Upper lobe of left lung (tissue), 6 donors: ENCODE measurements around the gene CAPZB. TPM values are rescaled to one million over a fixed set of nuclear protein-coding genes. Genes with fewer than 3 reads are reported as not detected.

Experiments used
- ATAC-seq, 2 donors: fragments of 200-7000 bp; cut with Tn5 transposase; one replicate each; pipeline ENCODE4 v1.9.1; 2022; ENCODE audit warnings: mild to moderate bottlenecking in 2 of 2, moderate library complexity in 2 of 2; ENCODE audit not compliant: low FRiP score in 2 of 2
- DNase-seq, 2 donors: peaks; one replicate each; pipeline ENCODE4 v3.0.0-alpha.2; 2019 to 2020
- H3K27ac ChIP-seq, 4 donors: fragments of 200-600 bp; sonication (generic); one replicate each; pipeline ENCODE4 v1.5.1; 2016 to 2019
- H3K27me3 ChIP-seq, 4 donors: fragments of 200-600 bp; sonication (generic); one replicate each; pipeline ENCODE4 v1.5.1; 2017 to 2019
- H3K36me3 ChIP-seq, 4 donors: fragments of 200-600 bp; sonication (generic); one replicate each; pipeline ENCODE4 v1.5.1; 2016 to 2019
- H3K4me1 ChIP-seq, 4 donors: fragments of 200-600 bp; sonication (generic); one replicate each; pipeline ENCODE4 v1.5.1; 2018 to 2019
- H3K4me3 ChIP-seq, 4 donors: fragments of 200-600 bp; sonication (generic); one replicate each; pipeline ENCODE4 v1.5.1; 2017 to 2019; ENCODE audit warnings: mild to moderate bottlenecking in 2 of 4, moderate library complexity in 1 of 4
- H3K9me3 ChIP-seq, 4 donors: fragments of 200-600 bp; sonication (generic); one replicate each; pipeline ENCODE4 v1.5.1; 2018 to 2019
- EP300 ChIP-seq, 4 donors: sonication (generic); formaldehyde crosslinking; IDR thresholded peaks; one replicate each; pipeline ENCODE4 v1.5.1; 2017; ENCODE audit warnings: antibody characterized with exemption in 4 of 4, control low read depth in 2 of 4
- POLR2A ChIP-seq, 4 donors: fragments of 450-650 bp; IDR thresholded peaks; one replicate each; pipeline ENCODE4 v1.5.1; 2016 to 2017; ENCODE audit warnings: antibody characterized with exemption in 4 of 4, mild to moderate bottlenecking in 2 of 4
- POLR2AphosphoS5 ChIP-seq, 2 donors: sonication (generic); formaldehyde crosslinking; IDR thresholded peaks; one replicate each; pipeline ENCODE4 v1.5.1; 2017; ENCODE audit warnings: antibody characterized with exemption in 2 of 2
- WGBS, 2 donors: methylation state at CpG; one replicate each; pipeline ENCODE4 v1.1.5; 2017 to 2018; 5-methylcytosine and 5-hydroxymethylcytosine counted together
- total RNA-seq, 6 donors: library from RNA; depleted of rRNA in 4 of 6; stranded (reverse); fragments of >200 nt in 4 of 6; gene quantifications; one replicate each; pipeline versions ENCODE4 v1.1.0 to v1.2.1, GENCODE V29; 2016 to 2021
- TF ChIP-seq, protein P1 (sequence below), 6 experiments: fragments of 450-650 bp in 4 of 6; fragments of 200-600 bp in 2 of 6; sonication (generic) in 2 of 6; IDR thresholded peaks; one replicate each; pipeline ENCODE4 v1.5.1; 2016 to 2019; ENCODE audit warnings: antibody characterized with exemption in 6 of 6
- donor health status: DM: no; HTN: no; CAD: no; lungs with moderate emphysema.
- donor health status: DM: no; HTN: yes; CAD: no; lungs with severe emphysema.

Gene CAPZB
- total RNA-seq, 6 donors from 2014 or later = 96.4 to 303 (median 144) TPM

- ATAC-seq (no peak), DNase-seq (no peak)
- TF ChIP-seq EP300 (IDR thresholded peaks at IDR 0.05) = no peak
- TF ChIP-seq, protein P1, sequence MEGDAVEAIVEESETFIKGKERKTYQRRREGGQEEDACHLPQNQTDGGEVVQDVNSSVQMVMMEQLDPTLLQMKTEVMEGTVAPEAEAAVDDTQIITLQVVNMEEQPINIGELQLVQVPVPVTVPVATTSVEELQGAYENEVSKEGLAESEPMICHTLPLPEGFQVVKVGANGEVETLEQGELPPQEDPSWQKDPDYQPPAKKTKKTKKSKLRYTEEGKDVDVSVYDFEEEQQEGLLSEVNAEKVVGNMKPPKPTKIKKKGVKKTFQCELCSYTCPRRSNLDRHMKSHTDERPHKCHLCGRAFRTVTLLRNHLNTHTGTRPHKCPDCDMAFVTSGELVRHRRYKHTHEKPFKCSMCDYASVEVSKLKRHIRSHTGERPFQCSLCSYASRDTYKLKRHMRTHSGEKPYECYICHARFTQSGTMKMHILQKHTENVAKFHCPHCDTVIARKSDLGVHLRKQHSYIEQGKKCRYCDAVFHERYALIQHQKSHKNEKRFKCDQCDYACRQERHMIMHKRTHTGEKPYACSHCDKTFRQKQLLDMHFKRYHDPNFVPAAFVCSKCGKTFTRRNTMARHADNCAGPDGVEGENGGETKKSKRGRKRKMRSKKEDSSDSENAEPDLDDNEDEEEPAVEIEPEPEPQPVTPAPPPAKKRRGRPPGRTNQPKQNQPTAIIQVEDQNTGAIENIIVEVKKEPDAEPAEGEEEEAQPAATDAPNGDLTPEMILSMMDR (IDR thresholded peaks at IDR 0.05) = no peak
- no peak for TF ChIP-seq POLR2A (IDR thresholded peaks at IDR 0.05)
- no peak for TF ChIP-seq POLR2AphosphoS5 (IDR thresholded peaks at IDR 0.05)
- Histone ChIP-seq H3K36me3 (peaks cover 0 to 16% (median 5%) of the 10 kb centered on the region in 4 donors), H3K9me3 (no peaks in the 10 kb centered on the region), H3K4me3 (no peak overlapping the region), H3K27ac (peak overlapping the region in 3 of 4 donors; percentile 66 to 84 (median 81)), H3K4me1 (peaks cover 22 to 59% (median 54%) of the 10 kb centered on the region in 4 donors), H3K27me3 (no peaks in the 10 kb centered on the region)
- 61 to 72% methylated on average over 4 to 5 of the region's 5 CpGs for WGBS, 2 donors
Measured at GRCh38 chr1:19368964-19369363, 116.4 kb downstream of the CAPZB start.

- 38 to 98% methylated on average over 1 to 5 of the region's 5 CpGs for WGBS, 2 donors
- Histone ChIP-seq H3K36me3 (peaks cover 0 to 13% (median 5%) of the 10 kb centered on the region in 4 donors), H3K27me3 (no peaks in the 10 kb centered on the region), H3K4me1 (peaks cover 22 to 59% (median 51%) of the 10 kb centered on the region in 4 donors), H3K9me3 (no peaks in the 10 kb centered on the region), H3K4me3 (no peak overlapping the region), H3K27ac (peak overlapping the region in 1 of 4 donors; percentile 19)
- TF ChIP-seq POLR2AphosphoS5 (IDR thresholded peaks at IDR 0.05) (no peak), POLR2A (IDR thresholded peaks at IDR 0.05) (no peak), EP300 (IDR thresholded peaks at IDR 0.05) (no peak)
- TF ChIP-seq, protein P1 (IDR thresholded peaks at IDR 0.05) = no peak
- ATAC-seq = no peak
- no peak for DNase-seq
Measured at GRCh38 chr1:19368050-19368449, 117.3 kb downstream of the CAPZB start.

DNA sequence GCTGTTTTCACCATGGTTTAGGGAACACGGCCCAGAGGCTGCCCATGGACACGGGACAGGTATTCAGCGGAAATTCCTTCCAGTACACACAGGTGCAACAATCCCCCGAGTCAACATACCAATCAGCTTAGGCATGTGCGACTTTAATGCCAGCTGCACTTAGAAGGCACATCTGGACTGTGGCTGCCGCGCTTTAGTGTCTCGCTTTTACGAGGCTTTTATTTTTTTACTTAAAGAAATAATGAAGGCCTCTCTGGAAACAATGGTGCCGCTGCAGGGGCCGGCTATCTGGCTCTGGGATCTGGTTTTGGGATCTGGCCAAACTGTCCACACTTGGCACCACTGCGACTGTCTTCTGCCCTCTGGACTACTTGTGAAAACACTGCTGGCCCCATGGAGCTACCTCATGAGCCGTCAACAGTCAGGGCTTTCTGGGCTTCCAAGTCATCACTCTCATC, 117.7 kb downstream of the CAPZB start:
- DNase-seq (no peak), ATAC-seq (no peak)
- TF ChIP-seq POLR2AphosphoS5 (IDR thresholded peaks at IDR 0.05) = no peak
- TF ChIP-seq, protein P1 (IDR thresholded peaks at IDR 0.05) = no peak
- no peak for TF ChIP-seq POLR2A (IDR thresholded peaks at IDR 0.05)
- no peak for TF ChIP-seq EP300 (IDR thresholded peaks at IDR 0.05)
- Histone ChIP-seq H3K4me3 (no peak overlapping the region), H3K36me3 (peaks cover 0 to 15% (median 5%) of the 10 kb centered on the region in 4 donors), H3K27me3 (no peaks in the 10 kb centered on the region), H3K9me3 (no peaks in the 10 kb centered on the region), H3K4me1 (peaks cover 22 to 59% (median 49%) of the 10 kb centered on the region in 4 donors), H3K27ac (peak overlapping the region in 1 of 4 donors; percentile 19)
- WGBS, 2 donors = 54 to 70% methylated on average over 10 to 13 of the region's 13 CpGs

DNA sequence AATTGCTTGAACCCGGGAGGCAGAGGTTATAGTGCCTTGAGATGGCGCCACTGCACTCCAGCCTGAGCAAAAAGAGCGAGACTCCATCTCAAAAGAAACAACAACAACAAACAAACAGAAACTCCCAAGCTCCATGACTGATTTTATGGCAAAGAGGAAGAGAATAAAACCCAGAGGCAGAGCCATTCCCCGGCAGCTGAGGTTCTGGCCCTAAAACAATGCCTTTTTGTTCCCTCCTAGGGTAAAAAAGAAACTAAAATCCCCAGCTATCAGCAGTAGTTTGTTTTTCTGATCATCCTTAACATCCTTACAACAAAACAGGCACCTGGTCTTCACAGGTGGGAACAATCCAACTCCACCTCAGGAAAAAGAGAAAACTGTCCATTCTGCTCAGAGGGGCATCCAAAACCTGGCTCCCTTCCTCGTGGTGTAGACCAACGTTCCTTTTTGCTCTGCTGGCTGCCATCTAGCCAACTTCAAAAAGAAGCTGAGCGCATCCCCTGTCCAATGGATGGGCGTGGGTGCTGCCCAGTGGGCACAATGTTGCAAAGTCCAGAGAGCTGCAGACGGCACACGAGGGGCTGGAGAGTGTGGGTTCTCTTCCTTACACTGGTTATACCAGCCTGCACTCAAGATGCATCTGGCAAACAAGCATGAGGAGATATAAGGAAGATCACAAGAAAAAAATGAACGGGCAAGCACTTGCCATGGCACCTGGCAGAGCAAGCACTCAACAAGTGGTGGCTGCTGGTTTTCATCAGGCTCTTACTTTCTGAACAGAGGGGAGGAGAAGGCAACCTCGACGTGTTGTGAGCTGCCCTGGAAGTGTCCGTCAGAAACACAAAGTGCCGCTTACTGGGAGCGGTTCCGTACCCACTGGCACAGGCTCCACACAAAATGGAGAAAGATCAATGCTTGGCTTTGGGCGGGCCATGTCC, 118.5 kb downstream of the CAPZB start:
- H3K9me3 ChIP-seq = no peaks in the 10 kb centered on the region
- peak overlapping the region in 2 of 4 donors; percentile 21 to 25 for H3K27ac ChIP-seq
- H3K4me1 ChIP-seq = peaks cover 25 to 62% (median 52%) of the 10 kb centered on the region in 4 donors
- H3K4me3 ChIP-seq = no peak overlapping the region
- no peaks in the 10 kb centered on the region for H3K27me3 ChIP-seq
- ATAC-seq = no peak
- no peak for DNase-seq
- H3K36me3 ChIP-seq = peaks cover 0 to 11% (median 4%) of the 10 kb centered on the region in 4 donors
- 87% methylated on average over 17 to 18 of the region's 18 CpGs for WGBS, 2 donors
- no peak for TF ChIP-seq EP300 (IDR thresholded peaks at IDR 0.05)
- TF ChIP-seq, protein P1 (IDR thresholded peaks at IDR 0.05) = no peak
- TF ChIP-seq POLR2A (IDR thresholded peaks at IDR 0.05) = no peak
- no peak for TF ChIP-seq POLR2AphosphoS5 (IDR thresholded peaks at IDR 0.05)
